Stimulated activated CD8-positive, alpha-beta memory T cell treated with anti-CD3 and anti-CD28 coated beads, Interleukin-12 subunit alpha, Interleukin-12 subunit beta, amount 100 ng/mL, for 4 hours (primary cell): ENCODE data around the gene SLC44A5.
"Not testable (repeated sequence)": the region's sequence is repeated elsewhere in the genome, so short reads cannot be mapped to it uniquely, and the experiment has no call there.

ENCODE experiments used
- DNase-seq: peaks from one replicate; pipeline ENCODE4 v3.0.0-alpha.2; 2020; ENCODE audit warnings: low read depth

Gene SLC44A5

DNA sequence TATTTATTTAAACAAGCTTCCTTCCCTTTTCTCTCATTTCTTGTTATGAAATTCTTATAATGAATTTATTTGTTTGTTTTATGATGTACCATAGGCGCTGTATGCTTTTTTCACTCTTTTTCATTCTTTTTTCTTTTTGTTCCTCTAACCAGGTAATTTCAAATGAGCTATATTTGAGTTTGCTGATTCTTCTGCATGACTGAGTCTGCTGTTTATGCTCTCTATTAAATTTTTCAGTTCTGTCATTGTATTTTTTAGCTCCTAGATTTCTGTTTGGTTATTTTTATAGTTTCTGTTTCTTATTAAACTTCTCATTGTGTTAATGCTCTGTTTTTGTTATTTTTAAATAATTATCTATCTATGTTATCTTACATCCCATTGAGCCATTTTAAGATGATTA is 244.3 kb downstream of the SLC44A5 start:
- DNase-seq, result no peak

DNA sequence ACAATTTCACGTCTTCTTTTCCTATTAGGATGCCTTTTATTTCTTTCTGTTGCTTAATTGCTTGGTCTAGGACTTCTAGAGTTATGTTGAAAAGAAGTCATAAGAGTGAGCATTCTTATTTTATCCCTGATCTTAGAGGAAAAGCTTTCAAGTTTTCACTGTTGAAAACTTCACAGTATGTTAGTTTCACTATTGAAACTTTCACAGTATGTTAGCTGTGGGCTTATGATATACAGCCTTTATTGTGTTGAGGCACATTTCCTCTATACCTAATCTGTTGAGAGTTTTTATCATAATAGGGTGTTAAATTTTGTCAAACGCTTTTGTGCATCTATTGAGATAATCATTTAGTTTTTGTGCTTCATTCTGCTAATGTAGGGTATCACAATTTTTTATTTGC is 249.7 kb downstream of the SLC44A5 start:
- no peak for DNase-seq

DNA sequence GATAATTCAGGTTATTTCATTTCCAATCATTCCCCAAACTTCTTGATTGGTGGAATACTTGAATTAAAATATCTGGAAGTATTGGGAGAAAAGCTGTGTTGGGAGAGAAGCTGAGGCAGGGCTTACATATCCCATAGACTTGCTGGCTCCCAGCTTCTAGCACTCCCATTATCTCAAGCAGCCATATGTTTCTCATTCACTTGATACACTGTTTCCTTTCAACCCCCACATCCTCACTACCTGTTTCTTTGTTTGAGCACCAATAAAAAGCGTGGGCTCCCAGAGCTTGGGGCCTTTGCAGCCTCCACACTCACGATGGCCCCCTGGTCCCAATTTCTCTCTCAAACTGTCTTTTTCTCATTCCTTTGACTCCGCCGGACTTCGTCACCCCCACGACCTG is 256.6 kb downstream of the SLC44A5 start:
- DNase-seq, result not testable (repeated sequence)

DNA sequence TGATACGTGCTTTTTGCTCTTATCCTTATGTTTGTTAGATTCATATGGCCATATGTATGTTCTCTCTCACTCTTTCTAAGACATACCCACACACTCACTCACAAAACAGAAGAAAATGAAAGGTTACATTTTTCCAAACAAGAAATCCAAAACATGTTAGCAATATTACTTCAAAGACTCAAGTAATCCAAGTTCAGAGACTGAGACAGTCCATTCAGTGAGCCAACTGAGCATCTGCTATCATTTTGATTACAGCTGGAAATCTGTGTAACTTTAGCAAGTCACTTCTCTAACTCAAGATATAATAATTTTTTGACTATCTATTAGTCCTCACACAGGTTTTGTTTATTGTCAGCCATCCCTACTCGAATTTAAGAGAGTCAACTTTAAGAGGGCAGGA is 257.9 kb downstream of the SLC44A5 start:
- no peak for DNase-seq

DNA sequence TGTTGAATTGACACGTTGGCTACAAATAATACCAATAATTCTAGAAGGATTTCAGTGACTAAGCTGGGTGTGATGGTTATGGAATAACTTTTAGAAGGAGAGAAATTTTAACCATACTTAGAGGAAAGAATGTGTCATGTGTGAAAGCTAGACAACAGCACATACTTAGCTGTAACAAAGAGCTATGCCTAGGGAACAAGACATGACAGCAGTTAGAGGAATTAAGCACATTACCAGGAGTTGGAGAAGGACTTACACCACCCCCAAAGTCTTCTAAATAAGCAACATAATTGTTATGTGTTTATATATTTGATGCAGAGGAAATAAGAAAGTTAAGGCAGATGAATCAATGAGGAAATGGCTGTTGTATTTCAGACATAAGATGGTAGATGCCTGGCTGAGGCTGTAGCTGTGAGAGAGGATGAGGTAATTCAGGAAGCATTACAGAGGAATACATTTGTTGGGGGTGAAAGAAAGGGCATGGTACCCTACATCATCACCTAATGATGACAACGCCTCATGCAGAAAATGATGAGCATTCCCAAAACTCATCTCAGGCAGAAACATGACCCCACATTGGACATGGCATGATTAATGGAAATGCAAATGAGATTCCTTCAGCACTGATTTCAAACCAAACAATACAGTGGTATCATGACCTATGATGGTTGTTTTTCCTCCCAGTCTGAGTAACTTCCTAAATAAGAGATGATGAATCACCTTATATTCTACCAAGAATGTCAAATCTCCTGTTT is 265.2 kb downstream of the SLC44A5 start:
- DNase-seq, result no peak

DNA sequence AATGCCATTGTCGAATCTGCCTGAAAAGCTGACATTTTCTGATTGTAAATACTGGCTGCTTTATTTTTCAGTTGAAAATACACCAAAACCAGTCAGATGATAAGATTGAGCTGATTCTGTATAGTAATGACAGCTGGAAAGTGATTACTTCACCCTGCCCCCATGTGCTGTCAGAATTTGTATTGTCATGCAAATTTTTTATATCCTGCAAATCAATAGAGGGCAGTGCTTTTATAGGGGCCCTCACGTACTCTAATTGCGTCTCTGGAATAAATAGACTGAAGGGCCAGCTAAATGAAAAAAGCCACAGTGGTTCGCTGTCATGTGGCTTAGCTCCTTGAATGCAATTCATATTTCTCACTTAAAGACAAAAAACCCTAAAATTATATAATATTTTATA is 268.1 kb downstream of the SLC44A5 start:
- DNase-seq, result no peak

DNA sequence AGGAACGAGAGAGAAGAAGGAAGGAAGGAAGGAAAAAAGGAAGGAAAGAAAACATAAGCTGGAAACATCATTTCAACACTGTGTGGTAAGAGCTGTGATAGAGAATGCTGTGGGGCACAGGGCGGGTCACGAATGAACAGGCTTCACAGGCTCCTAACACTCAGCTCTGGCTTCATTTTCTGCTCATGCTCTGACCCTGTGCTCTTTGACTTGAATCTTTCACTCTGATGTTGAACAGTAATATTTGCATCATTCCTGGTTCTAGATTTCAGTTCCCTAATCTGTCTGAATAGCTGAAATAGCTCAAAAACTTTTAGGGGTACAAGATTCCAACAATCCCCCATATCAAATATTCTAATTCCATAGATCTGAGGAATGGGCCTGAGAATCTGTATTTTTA is 269.4 kb downstream of the SLC44A5 start:
- no peak for DNase-seq

DNA sequence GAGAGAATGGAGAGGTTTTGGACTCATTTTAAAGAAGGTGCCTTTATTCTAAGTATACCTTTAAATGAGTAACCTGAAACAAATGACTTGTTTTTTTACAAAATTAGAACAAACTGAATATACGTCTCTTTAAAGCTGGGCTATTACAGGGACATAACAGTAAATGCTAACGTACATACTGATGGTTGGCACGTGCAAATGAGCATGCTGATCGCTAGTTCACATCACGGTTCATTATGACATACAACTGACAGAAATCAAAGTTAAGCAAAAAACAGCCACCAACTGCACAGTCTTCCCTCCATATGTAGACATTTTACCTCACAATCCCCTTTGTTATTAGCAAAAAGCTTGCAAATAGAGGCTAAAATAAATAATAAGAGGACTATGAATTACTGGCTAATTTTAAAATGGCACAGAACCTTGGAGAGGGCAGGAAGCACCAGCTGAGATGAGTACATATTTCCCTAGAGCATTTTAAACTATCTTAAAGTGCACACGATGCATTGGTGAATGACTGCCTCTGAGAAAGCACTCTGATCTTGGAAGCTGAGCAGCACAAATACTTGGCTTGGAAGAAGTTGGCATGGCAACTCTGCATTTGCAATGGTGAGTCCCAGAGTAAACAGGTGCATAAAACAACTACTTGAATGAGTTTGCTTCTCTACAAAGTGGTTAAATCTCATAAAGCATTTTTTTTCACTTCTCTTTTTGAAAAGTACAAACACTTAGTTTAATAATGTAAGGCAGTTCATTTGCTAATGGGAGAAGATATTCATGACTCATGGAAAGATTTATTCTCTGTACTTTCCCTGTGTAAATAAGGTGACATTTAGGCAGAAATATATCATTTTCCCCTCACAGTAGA is 272.1 kb downstream of the SLC44A5 start:
- DNase-seq, result no peak

DNA sequence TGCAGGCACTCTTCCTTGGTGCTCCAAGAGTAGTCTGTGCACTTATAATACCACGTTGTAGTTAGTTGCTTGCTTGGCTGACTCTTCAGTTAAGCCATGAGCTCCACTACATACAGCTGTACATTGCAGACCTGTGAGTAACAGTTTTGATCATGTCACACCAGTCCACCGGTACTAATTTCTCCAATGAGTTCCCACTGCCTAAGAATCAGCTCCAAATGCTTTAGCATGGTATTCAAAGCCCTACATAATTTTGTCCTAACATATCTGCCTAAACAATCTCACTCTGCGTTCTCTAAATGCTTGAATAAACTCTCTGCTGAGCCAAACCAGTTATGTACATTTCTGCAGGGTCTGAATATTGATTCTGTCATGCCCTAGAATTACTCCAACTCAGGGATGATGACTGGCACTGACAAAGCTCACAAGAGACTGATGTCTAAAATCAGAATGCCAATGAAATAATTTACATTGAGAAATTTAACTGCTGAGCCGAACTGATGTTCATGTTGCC is 276.0 kb downstream of the SLC44A5 start:
- DNase-seq, result no peak

DNA sequence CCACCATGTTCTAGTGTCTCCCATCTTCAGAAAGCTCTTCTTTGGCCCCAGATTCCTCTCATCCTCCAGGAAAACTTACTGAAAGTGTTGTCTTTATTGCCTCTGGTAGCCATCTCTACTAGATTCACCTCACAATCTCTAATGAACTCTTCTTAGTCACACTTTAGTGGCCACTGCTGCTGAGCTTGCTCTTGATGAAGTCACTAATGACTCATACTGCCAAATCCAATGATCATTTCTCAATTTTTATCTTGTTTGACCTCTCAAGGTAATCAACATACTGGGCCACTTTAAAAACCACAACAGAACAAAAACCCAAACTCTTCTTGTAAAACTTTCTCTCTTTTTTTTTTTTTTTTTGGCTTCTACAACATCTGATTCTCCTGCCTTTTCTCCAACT is 280.3 kb downstream of the SLC44A5 start:
- no peak for DNase-seq

DNA sequence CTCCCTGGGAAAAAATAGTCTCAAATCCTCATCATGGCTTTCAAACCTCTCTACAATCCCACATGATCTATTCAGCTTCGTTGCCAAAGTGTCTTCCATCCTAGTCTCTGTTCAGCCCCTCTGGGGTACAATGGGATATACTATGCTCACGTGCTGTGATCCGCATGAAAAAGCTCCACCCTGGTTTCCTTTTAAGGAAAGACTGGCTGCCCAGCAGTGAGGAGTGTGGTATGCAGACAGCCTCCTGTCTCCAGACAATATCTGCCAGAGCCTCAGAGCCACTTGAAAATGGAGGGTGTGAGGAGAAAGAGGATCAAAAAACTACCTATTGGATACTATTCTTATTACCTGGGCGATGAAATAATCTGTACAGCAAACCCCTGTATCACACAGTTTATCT is 282.2 kb downstream of the SLC44A5 start:
- no peak for DNase-seq

DNA sequence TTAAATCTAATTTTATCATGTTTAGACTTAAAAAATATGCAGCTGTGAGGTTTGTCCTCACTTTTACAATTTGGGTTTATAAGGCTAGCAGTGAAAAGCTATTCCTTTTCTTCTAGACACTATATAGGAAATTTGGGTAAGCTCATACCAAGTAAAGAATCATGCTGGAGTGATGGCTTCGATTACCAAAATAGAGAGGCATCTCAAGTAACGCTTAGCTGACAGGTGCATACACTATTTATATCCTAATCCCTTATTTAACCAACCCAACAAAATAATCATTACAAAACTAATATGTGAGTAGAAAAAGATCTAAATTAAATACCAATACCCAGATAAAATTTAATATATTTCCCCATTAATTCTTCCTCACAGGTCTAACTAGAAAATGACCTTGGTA is 283.5 kb downstream of the SLC44A5 start:
- DNase-seq, result no peak

DNA sequence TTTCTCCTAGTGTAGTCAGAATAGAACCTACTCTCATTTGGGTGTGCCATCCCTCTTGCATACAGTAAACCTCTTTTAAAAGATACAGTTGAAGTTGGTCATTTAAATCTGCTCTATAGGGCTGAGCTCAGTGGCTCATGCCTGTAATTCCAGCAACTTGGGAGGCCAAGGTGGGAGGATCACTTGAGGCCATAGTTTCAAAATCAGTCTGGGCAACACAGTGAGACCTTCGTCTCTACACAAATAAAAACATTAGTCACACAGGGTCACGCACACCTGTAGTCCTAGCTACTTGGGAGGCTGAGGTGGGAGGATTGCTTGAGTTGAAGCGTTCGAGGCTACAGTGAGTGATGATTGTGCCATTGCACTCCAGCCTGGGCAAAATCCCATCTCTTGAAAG is 292.9 kb downstream of the SLC44A5 start:
- no peak for DNase-seq

DNA sequence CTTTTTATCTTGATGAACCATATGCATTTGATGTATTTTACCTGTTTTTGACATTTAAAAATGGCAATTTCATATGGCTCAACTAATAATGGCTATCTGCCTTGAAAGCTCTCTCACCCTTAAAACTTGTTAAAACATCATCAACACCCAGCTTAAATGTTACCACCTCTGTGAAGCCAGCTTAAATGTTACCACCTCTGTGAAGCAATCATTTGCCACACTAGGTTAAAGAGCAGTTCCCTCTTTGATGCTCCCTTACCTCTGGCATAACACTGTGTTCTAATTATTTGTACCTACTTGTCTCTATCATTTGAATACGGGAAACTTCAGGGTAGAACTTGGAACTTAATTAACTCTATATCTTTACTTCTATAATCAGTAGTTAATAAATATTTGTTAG is 294.7 kb downstream of the SLC44A5 start:
- DNase-seq, result no peak

DNA sequence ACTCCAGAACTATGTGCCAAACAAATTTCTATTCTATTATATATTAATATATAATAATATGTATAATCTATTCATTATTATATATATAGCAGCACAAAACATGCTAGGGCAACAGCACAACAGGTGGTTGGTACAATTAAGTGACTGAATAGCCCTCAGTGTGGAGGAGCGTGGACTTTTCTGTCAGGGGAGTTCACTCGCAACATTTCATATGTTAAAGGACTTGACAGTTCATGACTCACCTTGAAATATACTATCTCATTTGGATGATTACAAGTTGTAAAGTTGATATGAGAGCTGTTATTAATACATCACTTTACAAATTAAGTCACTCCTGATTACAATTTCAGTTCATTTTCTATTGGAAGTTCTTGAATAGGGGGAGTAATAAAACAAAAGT is 298.3 kb downstream of the SLC44A5 start:
- no peak for DNase-seq

DNA sequence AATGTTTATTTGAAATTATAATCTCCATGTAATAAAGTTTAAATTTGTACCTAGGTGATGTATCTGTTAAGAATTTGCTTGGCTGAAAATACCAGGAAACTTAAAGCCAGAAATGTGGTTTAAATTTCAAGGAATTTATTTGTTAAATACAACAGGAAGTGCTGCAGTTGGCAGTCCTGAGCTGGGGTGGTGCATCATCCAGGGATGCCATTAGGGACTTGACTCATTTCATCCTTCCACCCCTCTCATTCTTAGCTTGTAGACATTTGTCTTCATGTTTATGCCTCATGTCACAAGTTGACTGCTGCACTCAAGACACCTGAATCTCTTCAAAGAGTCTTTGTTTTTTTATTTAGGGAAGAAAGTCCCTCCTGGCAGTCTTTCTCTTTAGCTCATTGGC is 300.8 kb downstream of the SLC44A5 start:
- DNase-seq, result no peak

DNA sequence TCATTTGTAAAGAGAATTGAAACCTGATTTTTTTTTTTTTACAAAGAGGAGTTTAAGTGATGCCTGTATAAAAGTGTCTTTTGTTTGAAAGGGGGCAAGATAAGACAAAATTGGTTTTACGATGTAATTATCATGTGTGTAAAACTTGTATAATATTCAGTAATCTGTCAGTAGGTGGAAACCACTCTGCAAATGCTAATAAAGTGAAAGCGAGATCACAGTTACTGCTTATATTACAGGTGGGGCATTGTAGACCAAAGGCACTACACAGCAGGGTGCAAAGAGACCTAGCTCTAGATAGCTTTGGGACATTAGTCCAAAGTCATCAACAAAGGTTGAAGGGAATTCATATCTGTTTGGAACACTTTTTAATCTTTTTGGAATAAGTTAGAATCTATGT is 302.5 kb downstream of the SLC44A5 start:
- DNase-seq, result no peak

DNA sequence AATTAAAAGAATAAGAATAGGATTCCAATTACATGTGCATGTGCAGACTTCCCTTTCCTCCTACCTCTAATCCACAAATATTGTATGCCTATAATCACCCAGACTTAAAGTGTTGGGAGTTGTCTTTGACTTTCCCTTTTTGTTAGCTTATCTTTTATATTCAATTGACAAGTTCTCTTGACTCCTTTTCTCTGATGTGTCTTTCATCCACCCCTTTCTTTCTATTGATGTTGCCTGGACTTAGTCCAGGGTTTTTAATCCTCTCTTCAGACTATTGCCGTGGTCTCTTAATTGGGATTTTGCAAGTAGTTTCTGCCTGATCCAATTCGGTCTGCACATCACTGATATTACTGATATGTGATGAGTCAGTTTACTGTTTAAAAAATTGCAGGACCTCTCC is 305.9 kb downstream of the SLC44A5 start:
- no peak for DNase-seq

DNA sequence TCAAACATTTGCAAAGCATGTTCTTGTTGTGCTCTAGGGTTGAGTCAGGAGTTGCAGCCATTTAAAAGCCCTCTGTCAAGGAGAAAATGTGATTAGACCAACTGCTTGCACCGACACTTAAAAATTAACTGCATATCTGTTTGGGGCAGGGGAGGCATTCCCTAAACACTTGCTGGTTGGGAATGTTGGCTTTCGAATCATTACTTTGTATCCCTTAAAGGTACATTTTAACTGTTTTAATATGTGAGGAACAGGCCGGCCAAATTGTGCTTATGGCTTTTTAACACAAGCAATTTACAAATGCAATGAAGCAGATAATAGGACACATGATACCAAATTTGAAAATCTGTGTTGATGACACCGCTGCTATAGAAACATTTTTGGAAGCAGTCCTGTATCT is 317.6 kb downstream of the SLC44A5 start:
- DNase-seq, result no peak

DNA sequence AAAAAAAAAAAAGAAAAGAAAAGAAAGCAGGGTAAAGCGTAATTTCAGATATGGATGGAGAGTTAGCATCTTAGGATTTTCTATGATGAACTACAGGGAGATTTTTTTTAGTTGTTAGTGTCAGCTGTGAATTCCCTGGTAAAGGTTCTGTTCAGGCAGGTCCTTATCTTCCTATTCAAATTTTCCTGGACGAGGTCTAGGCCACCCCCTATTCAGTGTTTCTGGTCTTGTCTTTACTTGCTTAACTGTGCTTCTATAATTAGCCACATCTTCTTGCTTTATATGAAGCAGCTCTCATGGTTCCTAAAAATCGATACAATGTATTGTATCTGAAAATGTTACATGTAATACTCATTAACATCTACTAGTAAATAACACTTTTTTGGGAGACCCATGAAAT is 318.9 kb downstream of the SLC44A5 start:
- no peak for DNase-seq

DNA sequence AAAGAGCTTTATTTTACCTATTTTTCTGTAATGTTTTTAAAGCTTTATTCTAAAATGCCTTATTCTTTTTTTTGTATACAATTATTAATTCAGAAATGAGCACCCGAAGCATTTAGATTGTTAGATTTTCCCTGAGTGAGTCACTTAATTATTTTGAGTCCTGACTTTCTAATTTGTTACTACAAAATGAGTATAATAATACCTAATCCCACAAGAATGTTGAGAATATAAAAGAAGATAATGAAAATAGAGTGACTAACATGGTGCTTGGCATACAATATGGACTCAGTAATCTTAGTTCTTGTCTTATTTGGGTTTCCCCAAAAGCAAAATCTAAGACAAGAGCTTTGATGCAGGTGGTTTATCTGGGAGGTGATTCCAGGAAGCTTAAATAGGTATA is 334.5 kb downstream of the SLC44A5 start:
- DNase-seq, result no peak

DNA sequence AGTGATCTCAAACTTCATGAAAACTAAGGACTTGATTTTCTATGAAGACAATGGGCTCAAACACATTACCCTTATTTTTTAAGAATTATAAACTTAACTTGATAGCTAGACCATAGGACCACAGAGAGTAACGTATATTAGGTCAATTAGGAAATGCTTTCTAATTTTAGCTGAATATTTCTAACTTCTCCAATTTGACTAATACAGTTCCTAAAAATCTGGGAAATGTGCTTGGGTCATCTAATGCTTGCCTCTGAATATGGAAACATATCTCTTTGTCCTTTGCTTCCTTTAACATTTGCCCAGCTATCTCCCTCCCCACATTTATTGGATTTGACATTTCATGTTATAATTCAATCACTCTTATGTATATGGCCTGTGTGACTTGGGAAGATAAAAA is 335.3 kb downstream of the SLC44A5 start:
- no peak for DNase-seq

DNA sequence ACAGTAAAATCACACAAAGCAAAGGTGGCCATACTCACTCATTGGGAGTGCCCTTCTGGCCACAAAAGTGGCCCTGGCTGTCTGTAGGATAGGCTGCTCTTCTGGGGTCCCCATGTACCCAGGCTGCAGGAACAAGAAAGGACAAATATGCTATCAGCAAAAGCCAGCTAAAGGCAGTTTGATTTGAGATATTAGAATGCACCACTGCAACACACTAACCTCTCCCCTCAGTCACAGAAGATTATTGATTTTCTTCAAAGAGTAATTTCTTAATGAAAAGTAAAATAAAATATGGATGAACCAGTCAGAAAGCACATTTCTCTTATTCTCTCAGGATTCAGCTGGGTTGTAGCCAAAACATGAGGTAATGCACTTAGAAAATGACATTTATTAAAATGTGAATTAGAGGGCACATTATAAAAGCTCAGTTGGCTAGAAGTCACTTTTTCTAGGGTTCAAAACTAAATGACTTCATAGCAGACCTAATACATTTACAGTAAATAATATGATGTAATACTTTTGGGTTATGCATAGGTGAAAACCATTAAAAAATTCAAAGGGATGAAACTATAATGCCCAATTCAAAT is 335.9 kb downstream of the SLC44A5 start:
- DNase-seq, result no peak
